Body of pancreas (tissue), 4 donors: ENCODE results near the gene DAND5.

ENCODE experiments used
- CTCF ChIP-seq, 7 experiments: fragments of 450-650 bp in 4 of 7; fragments of 200-600 bp in 3 of 7; sonication (generic) in 3 of 7; IDR thresholded peaks; one replicate each; pipeline ENCODE4 v1.5.1; 2016 to 2019; ENCODE audit warnings: antibody characterized with exemption in 7 of 7
- POLR2A ChIP-seq, 3 donors: fragments of 450-650 bp; IDR thresholded peaks; one replicate each; pipeline ENCODE4 v1.6.1; 2016; ENCODE audit warnings: antibody characterized with exemption in 3 of 3, mild to moderate bottlenecking in 2 of 3

- TF ChIP-seq CTCF (IDR thresholded peaks at IDR 0.05) (no peak), POLR2A (IDR thresholded peaks at IDR 0.05) (no peak)
Measured at GRCh38 chr19:12953138-12953798, 16.1 kb upstream of the DAND5 start.
